Body of pancreas (tissue), 4 donors: ENCODE data around the gene CRB3.

ENCODE experiments used
- CTCF ChIP-seq, 7 experiments: fragments of 450-650 bp in 4 of 7; fragments of 200-600 bp in 3 of 7; sonication (generic) in 3 of 7; IDR thresholded peaks; one replicate each; pipeline ENCODE4 v1.5.1; 2016 to 2019; ENCODE audit warnings: antibody characterized with exemption in 7 of 7
- POLR2A ChIP-seq, 3 donors: fragments of 450-650 bp; IDR thresholded peaks; one replicate each; pipeline ENCODE4 v1.6.1; 2016; ENCODE audit warnings: antibody characterized with exemption in 3 of 3, mild to moderate bottlenecking in 2 of 3

- TF ChIP-seq CTCF (IDR thresholded peaks at IDR 0.05), result no peak
- TF ChIP-seq POLR2A (IDR thresholded peaks at IDR 0.05), result no peak
These were observed 8.1 kb upstream of the CRB3 start for GRCh38 chr19:6455924-6456323.
